Measurements from ENCODE around the gene PVALB.

DNA sequence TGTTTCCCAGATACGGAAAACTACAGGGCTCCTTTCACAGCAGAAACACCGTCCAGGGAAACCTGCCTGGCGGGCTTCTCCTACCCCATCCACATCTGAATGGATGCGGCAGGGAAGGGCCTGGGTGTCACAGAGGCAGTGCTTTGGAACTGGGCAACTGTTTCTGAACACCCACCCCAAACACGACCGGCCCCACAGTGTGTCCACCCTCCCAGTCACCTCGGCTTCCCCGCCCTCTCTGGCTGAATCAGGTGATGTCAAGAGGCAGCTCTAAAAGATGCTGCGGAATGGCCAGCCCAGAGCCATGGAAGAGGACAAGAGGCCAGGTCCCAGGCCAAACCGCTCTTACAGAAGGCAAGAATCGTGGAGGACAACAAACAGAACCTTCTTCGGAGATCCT lies 62.9 kb downstream of the PVALB start:
- TF ChIP-seq, protein P1, sequence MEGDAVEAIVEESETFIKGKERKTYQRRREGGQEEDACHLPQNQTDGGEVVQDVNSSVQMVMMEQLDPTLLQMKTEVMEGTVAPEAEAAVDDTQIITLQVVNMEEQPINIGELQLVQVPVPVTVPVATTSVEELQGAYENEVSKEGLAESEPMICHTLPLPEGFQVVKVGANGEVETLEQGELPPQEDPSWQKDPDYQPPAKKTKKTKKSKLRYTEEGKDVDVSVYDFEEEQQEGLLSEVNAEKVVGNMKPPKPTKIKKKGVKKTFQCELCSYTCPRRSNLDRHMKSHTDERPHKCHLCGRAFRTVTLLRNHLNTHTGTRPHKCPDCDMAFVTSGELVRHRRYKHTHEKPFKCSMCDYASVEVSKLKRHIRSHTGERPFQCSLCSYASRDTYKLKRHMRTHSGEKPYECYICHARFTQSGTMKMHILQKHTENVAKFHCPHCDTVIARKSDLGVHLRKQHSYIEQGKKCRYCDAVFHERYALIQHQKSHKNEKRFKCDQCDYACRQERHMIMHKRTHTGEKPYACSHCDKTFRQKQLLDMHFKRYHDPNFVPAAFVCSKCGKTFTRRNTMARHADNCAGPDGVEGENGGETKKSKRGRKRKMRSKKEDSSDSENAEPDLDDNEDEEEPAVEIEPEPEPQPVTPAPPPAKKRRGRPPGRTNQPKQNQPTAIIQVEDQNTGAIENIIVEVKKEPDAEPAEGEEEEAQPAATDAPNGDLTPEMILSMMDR (IDR thresholded peaks at IDR 0.05; ENCODE audit: extremely low read depth in 1 of 2, insufficient read depth in 1 of 2, low read depth in 1 of 2, low read length in 2 of 2): no peak
- no peak for TF ChIP-seq POLR2A (IDR thresholded peaks at IDR 0.05; ENCODE audit: low read depth, low read length)
